GM12878 (cell line): Measurements from ENCODE around the gene MAVS.

ENCODE experiments used
- CEBPB ChIP-seq, 2 experiments: fragments of 150-350 bp in 1 of 2; IDR thresholded peaks; 2 replicates each; pipeline ENCODE4 v1.6.1; 2012 to 2014; ENCODE audit warnings: low read depth in 2 of 2, low read length in 2 of 2, borderline replicate concordance in 1 of 2, inconsistent platforms in 1 of 2
- CREM ChIP-seq: IDR thresholded peaks from 2 replicates; pipeline ENCODE4 v1.6.1; 2014; ENCODE audit warnings: antibody characterized with exemption, low read depth
- ELK1 ChIP-seq: IDR thresholded peaks from 2 replicates; pipeline ENCODE4 v1.6.1; 2012; ENCODE audit warnings: low read depth, low read length, improper control_type of control experiment
- FOXK2 ChIP-seq: fragments of 450-650 bp; IDR thresholded peaks from 2 replicates; pipeline ENCODE4 v1.6.1; 2017; ENCODE audit warnings: mild to moderate bottlenecking, moderate library complexity
- HDAC2 ChIP-seq: fragments of 200-600 bp; sonication (generic); IDR thresholded peaks from 2 replicates; pipeline ENCODE4 v1.6.1; 2017
- IKZF1 ChIP-seq: fragments of 450-650 bp; conservative IDR thresholded peaks from 2 replicates; pipeline ENCODE4 v1.6.1; 2017; ENCODE audit warnings: antibody characterized with exemption, mild to moderate bottlenecking
- JUNB ChIP-seq: IDR thresholded peaks from 2 replicates; pipeline ENCODE4 v1.6.1; 2016; ENCODE audit warnings: antibody characterized with exemption, mild to moderate bottlenecking
- JUND ChIP-seq: IDR thresholded peaks from 2 replicates; pipeline ENCODE4 v1.6.1; 2012; ENCODE audit warnings: low read depth, mild to moderate bottlenecking, low read length, improper control_type of control experiment, moderate library complexity
- NFIC ChIP-seq: IDR thresholded peaks from 2 replicates; pipeline ENCODE4 v1.6.1; 2012; ENCODE audit warnings: low read depth, mild to moderate bottlenecking, inconsistent platforms, low read length, moderate library complexity
- PKNOX1 ChIP-seq: fragments of 450-650 bp; IDR thresholded peaks from 2 replicates; pipeline ENCODE4 v1.6.1; 2016; ENCODE audit warnings: mild to moderate bottlenecking
- SIN3A ChIP-seq: IDR thresholded peaks from 2 replicates; pipeline ENCODE4 v1.6.1; 2012; ENCODE audit warnings: low read depth, low read length, improper control_type of control experiment
- SMARCA5 ChIP-seq: fragments of 450-650 bp; IDR thresholded peaks from 2 replicates; pipeline ENCODE4 v1.6.1; 2017; ENCODE audit warnings: mild to moderate bottlenecking
- YY1 ChIP-seq: IDR thresholded peaks from 2 replicates; pipeline ENCODE4 v1.6.1; 2011; ENCODE audit warnings: low read depth, mild to moderate bottlenecking, low read length
- TF ChIP-seq, protein P1 (sequence below), 3 experiments: IDR thresholded peaks in 2 of 3; conservative IDR thresholded peaks in 1 of 3; 2 replicates each; pipeline ENCODE4 v1.5.1; 2011; ENCODE audit warnings: low read depth in 3 of 3, low read length in 3 of 3, mild to moderate bottlenecking in 3 of 3, control low read depth in 2 of 3, moderate library complexity in 2 of 3, inconsistent platforms in 1 of 3, mixed read lengths in 1 of 3; ENCODE audit not compliant: control insufficient read depth in 2 of 3, insufficient read depth in 1 of 3; ENCODE audit errors: extremely low read depth in 1 of 3

DNA sequence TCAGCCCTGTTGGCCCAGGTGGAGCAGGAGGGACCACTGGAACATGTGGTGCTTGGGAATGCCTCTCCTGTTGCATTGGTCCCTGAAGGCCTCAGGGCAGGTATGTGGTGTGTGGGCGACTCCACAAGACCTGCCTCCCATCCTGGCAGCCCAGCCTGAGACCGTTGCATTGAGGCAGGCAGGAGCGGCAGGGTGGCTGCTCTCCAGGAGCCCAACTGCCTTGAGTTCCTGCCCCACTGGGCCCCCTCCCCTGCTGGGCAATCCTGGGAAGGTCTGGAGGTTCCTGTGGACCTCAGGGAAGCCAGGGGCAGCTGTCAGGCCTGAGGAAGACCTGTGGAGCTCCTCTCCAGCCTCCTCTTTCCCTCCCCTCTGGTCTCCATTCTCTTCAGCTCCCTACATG is 19.8 kb downstream of the MAVS start:
- no peak for TF ChIP-seq YY1
- TF ChIP-seq IKZF1 = no peak
- no peak for TF ChIP-seq ELK1
- no peak for TF ChIP-seq JUND
- no peak for TF ChIP-seq SMARCA5
- no peak for TF ChIP-seq FOXK2
- no peak for TF ChIP-seq SIN3A
- no peak for TF ChIP-seq HDAC2
- no peak for TF ChIP-seq PKNOX1
- no peak for TF ChIP-seq JUNB
- TF ChIP-seq, protein P1, sequence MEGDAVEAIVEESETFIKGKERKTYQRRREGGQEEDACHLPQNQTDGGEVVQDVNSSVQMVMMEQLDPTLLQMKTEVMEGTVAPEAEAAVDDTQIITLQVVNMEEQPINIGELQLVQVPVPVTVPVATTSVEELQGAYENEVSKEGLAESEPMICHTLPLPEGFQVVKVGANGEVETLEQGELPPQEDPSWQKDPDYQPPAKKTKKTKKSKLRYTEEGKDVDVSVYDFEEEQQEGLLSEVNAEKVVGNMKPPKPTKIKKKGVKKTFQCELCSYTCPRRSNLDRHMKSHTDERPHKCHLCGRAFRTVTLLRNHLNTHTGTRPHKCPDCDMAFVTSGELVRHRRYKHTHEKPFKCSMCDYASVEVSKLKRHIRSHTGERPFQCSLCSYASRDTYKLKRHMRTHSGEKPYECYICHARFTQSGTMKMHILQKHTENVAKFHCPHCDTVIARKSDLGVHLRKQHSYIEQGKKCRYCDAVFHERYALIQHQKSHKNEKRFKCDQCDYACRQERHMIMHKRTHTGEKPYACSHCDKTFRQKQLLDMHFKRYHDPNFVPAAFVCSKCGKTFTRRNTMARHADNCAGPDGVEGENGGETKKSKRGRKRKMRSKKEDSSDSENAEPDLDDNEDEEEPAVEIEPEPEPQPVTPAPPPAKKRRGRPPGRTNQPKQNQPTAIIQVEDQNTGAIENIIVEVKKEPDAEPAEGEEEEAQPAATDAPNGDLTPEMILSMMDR (IDR thresholded peaks at IDR 0.05 in 2 of 3, conservative IDR thresholded peaks at IDR 0.05 in 1 of 3; ENCODE audit: control insufficient read depth in 2 of 3, extremely low read depth in 1 of 3, insufficient read depth in 1 of 3, low read depth in 3 of 3, low read length in 3 of 3) = no peak
- TF ChIP-seq CREM = no peak
- TF ChIP-seq NFIC = no peak
- TF ChIP-seq CEBPB (IDR thresholded peaks at IDR 0.05; ENCODE audit: borderline replicate concordance in 1 of 2, low read depth in 2 of 2, low read length in 2 of 2) = no peak
